Adrenal gland (tissue), 12 donors: ENCODE results near the gene CBX4. TPM values are rescaled to one million over a fixed set of nuclear protein-coding genes. Genes with fewer than 3 reads are reported as not detected.

Experiments
- DNase-seq, 7 donors: peaks; one replicate each; pipeline ENCODE4 v3.0.0-alpha.2; 2019 to 2020
- H3K27ac ChIP-seq, 5 donors: fragments of 200-600 bp; sonication (generic) in 4 of 5; 1 replicate in 3 of 5; 2 replicates in 2 of 5; pipeline versions ENCODE4 v1.5.1 to v1.8.0; 2016 to 2020; ENCODE audit warnings: mild to moderate bottlenecking in 1 of 5
- H3K27me3 ChIP-seq: fragments of 200-600 bp; 2 replicates; pipeline ENCODE4 v1.8.0; 2021
- H3K36me3 ChIP-seq, 2 donors: fragments of 200-600 bp; replicated peaks in 1 of 2; 1 replicate in 1 of 2; 2 replicates in 1 of 2; pipeline versions ENCODE4 v1.5.1 to v1.8.0; 2018 to 2022
- H3K4me1 ChIP-seq, 2 donors: fragments of 200-600 bp; replicated peaks in 1 of 2; 1 replicate in 1 of 2; 2 replicates in 1 of 2; pipeline versions ENCODE4 v1.5.1 to v1.8.0; 2018 to 2021
- H3K4me3 ChIP-seq, 4 donors: fragments of 200-600 bp; sonication (generic) in 3 of 4; one replicate each; pipeline ENCODE4 v1.5.1; 2016 to 2018
- H3K9me3 ChIP-seq, 3 donors: fragments of 200-600 bp; sonication (generic) in 1 of 3; replicated peaks in 1 of 3; 1 replicate in 2 of 3; 2 replicates in 1 of 3; pipeline versions ENCODE4 v1.5.1 to v1.8.0; 2016 to 2021
- POLR2A ChIP-seq, 2 donors: fragments of 450-650 bp; IDR thresholded peaks; one replicate each; pipeline ENCODE4 v1.6.1; 2017; ENCODE audit warnings: antibody characterized with exemption in 2 of 2, mild to moderate bottlenecking in 2 of 2, moderate library complexity in 1 of 2
- WGBS, 4 donors: extraction: QIAGEN DNeasy Blood & Tissue Kit in 2 of 4; methylation state at CpG; one replicate each; pipeline versions ENCODE4 v1.1.5 to v1.1.7; 2013 to 2017; 5-methylcytosine and 5-hydroxymethylcytosine counted together
- intact Hi-C, 2 donors: fragments of 100-400 bp; cut with DNase I; formaldehyde crosslinking; loops; one replicate each; pipeline versions ENCODE4 v1.14.1 to v1.15.0; 2022 to 2023
- polyA plus RNA-seq, 3 donors: library from polyadenylated mRNA; stranded (reverse); fragments of 200-250 nt in 2 of 3; fragments of 350-450 nt in 1 of 3; fragmentation: Illumina TruSeq in 1 of 3; extraction: RNeasy Lipid Tissue Mini Kit (QIAGEN cat#74804) in 1 of 3; gene quantifications; one replicate each; pipeline ENCODE4 v1.2.3, GENCODE V29; 2013 to 2014
- total RNA-seq, 9 donors: library from RNA; depleted of rRNA in 4 of 9; stranded (reverse); fragments of >200 nt in 4 of 9; fragments of 120-200 nt in 1 of 9; fragmentation: NEBNext Ultra II Directional in 1 of 9; extraction: Animal tissue kit (Norgen Biotek cat#: 25700) in 1 of 9; gene quantifications; one replicate each; pipeline versions ENCODE4 v1.1.0 to v1.2.4, GENCODE V29; 2013 to 2023
- TF ChIP-seq, protein P1 (sequence below), 6 experiments: fragments of 450-650 bp in 4 of 6; fragments of 200-600 bp in 2 of 6; sonication (generic) in 1 of 6; IDR thresholded peaks; 1 replicate in 5 of 6; 2 replicates in 1 of 6; pipeline versions ENCODE4 v1.5.1 to v1.8.0; 2016 to 2021; ENCODE audit warnings: antibody characterized with exemption in 6 of 6, mild to moderate bottlenecking in 2 of 6, moderate library complexity in 1 of 6
- donor health status: healthy with polysubstance abuse.
- donor health status: Bipolar disorder and iron deficiency.
- donor health status: DM: yes; HTN: yes; CAD: no.
- donor health status: DM: no; HTN: no; CAD: no.
- donor health status: DM: no; HTN: no; CAD: no.
- donor health status: DM: yes; HTN: yes; CAD: no.

The CBX4 gene
- total and polyA plus RNA-seq, 12 donors, result 5.4 to 39.3 (median 17.0) TPM

DNA sequence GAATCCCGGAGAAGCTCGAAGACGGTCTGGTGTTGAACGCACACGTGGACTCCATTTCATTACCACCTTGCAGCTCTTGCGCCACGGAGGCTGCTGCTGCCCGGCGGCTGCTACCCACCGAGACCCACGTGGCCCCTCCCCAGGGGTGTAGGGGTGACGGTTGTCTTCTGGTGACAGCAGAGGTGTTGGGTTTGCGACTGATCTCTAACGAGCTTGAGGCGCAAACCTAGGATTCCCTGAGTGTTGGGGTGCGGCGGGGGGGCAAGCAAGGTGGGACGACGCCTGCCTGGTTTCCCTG is 1.7 kb upstream of the CBX4 start:
- Histone ChIP-seq H3K4me3 (no peak overlapping the region), H3K9me3 (no peaks in the 10 kb centered on the region), H3K36me3 (no peaks in the 10 kb centered on the region), H3K27me3 (peaks cover 34% of the 10 kb centered on the region), H3K4me1 (peaks cover 47 to 71% of the 10 kb centered on the region in 2 donors), H3K27ac (no peak overlapping the region)
- 1 to 15% (median 5%) methylated on average over 8 to 19 of the region's 19 CpGs for WGBS, 4 donors
- DNase-seq, result no peak
- intact Hi-C loops, result loop anchor here (2.0 to 10.0 kb wide), 4 partner anchors 42 to 151 kb away; no protein-coding TSS in a partner anchor
- TF ChIP-seq, protein P1, sequence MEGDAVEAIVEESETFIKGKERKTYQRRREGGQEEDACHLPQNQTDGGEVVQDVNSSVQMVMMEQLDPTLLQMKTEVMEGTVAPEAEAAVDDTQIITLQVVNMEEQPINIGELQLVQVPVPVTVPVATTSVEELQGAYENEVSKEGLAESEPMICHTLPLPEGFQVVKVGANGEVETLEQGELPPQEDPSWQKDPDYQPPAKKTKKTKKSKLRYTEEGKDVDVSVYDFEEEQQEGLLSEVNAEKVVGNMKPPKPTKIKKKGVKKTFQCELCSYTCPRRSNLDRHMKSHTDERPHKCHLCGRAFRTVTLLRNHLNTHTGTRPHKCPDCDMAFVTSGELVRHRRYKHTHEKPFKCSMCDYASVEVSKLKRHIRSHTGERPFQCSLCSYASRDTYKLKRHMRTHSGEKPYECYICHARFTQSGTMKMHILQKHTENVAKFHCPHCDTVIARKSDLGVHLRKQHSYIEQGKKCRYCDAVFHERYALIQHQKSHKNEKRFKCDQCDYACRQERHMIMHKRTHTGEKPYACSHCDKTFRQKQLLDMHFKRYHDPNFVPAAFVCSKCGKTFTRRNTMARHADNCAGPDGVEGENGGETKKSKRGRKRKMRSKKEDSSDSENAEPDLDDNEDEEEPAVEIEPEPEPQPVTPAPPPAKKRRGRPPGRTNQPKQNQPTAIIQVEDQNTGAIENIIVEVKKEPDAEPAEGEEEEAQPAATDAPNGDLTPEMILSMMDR (IDR thresholded peaks at IDR 0.05), result no peak
- no peak for TF ChIP-seq POLR2A (IDR thresholded peaks at IDR 0.05)

DNA sequence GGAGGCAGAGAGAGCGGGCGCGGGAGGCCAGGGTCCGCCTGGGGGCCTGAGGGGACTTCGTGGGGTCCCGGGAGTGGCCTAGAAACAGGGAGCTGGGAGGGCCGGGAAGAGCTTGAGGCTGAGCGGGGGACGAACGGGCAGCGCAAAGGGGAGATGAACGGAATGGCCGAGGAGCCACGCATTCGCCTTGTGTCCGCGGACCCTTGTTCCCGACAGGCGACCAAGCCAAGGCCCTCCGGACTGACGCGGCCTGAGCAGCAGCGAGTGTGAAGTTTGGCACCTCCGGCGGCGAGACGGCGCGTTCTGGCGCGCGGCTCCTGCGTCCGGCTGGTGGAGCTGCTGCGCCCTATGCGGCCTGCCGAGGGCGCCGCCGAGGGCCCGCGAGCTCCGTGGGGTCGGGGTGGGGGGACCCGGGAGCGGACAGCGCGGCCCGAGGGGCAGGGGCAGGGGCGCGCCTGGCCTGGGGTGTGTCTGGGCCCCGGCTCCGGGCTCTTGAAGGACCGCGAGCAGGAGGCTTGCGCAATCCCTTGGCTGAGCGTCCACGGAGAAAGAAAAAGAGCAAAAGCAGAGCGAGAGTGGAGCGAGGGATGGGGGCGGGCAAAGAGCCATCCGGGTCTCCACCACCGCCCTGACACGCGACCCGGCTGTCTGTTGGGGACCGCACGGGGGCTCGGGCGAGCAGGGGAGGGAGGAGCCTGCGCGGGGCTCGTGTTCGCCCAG is 1.2 kb upstream of the CBX4 start:
- intact Hi-C loops, result loop anchor here (2.0 to 10.0 kb wide), 4 partner anchors 42 to 152 kb away; no protein-coding TSS in a partner anchor
- Histone ChIP-seq H3K4me3 (peak overlapping the region in 1 of 4 donors; percentile 1), H3K27me3 (peaks cover 34% of the 10 kb centered on the region), H3K4me1 (peaks cover 46 to 72% of the 10 kb centered on the region in 2 donors), H3K36me3 (no peaks in the 10 kb centered on the region), H3K9me3 (no peaks in the 10 kb centered on the region), H3K27ac (peak overlapping the region in 1 of 5 donors; percentile 83)
- TF ChIP-seq POLR2A (IDR thresholded peaks at IDR 0.05), result no peak
- TF ChIP-seq, protein P1 (IDR thresholded peaks at IDR 0.05), result peak in 1 of 6 experiments; percentile 26
- WGBS, 4 donors, result 1 to 4% (median 2%) methylated on average over 17 to 74 of the region's 74 CpGs
- peak; percentile 47 to 78 (median 71) for DNase-seq

DNA sequence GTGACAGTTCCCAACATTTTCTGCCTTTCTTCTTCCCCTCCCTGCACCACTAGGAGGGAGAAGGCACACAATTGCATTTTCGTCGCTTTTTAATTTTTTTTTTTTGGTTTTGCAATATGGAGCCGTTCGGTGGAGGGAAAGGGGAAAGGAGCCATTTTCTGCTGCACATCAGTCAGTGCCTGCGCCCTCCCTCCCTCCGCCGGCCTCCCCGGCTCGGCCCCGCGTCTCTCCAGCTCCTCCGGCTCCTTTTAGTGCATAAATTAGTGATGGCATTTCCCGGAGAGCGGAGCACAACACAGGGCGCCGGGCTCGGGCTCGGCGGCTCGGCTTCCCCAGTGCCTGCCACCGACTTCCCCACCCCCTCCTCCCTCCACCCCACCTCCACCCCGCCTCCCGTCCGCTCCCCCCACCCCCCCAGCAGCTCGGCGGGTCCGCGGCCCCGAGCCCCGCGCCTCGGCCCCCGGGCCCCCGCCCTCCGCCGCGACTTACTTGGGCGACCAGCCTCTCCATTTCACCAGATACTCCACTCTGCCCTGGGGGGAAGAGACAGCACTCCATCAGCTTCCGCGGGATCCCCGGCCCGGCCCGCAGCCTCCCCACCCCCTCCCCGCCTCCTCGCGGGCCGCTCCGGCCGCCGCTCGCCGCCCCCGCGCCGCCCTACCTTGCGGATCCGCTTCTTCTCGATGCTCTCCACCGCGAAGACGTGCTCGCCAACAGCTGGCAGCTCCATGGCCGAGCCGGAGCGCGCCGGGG is 542 bp downstream of the CBX4 start:
- peak overlapping the region; percentile 78 to 99 (median 95) for H3K27ac ChIP-seq
- peaks cover 32 to 57% of the 10 kb centered on the region in 2 donors for H3K4me1 ChIP-seq
- H3K4me3 ChIP-seq, result peak overlapping the region; percentile 49 to 96 (median 74)
- 1 to 2% (median 1%) methylated on average over 13 to 67 of the region's 67 CpGs for WGBS, 4 donors
- peak; percentile 59 to 79 (median 65) for DNase-seq
- intact Hi-C loops, result loop anchor here in 1 of 2 donors (5.0 kb wide), 1 partner anchor 36 kb away; no protein-coding TSS in a partner anchor
- no peaks in the 10 kb centered on the region for H3K9me3 ChIP-seq
- H3K36me3 ChIP-seq, result peaks cover 0 to 15% of the 10 kb centered on the region in 2 donors
- TF ChIP-seq POLR2A (IDR thresholded peaks at IDR 0.05), result peak in 1 of 2 donors; percentile 59
- TF ChIP-seq, protein P1 (IDR thresholded peaks at IDR 0.05), result peak in 2 of 6 experiments; percentile 13 to 14
- H3K27me3 ChIP-seq, result peaks cover 34% of the 10 kb centered on the region

DNA sequence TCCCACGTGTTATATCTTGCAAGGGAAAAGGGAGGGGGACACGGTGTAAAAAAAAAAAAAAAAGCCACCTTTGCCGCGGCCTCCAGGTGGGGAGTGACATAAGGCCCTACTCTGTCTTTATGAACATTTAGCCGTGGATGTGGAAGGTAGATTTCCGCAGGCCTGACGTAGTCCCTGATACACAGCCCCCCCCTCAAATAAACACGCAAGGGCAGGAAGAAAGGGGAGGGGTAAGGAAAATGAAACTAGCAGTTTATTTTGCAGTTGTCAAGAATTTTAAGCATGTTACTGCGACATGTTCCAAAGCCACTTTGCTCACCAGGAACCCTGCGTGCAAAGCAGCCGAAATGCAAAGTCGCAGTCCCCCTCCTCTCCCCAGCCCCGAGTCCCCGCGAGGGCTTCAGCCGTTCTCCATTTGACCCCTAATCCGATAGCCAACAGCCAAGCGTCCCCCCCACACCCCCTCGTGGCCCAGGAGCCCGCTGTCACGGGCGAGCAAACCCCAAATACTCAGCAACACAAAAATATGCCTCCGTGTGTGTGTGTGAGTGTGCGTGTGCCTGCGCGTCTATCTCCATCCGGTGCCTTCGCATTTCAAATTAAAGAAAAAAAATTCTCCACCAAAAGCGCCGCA is 1.2 kb downstream of the CBX4 start:
- intact Hi-C loops, result loop anchor here in 1 of 2 donors (5.0 kb wide), 1 partner anchor 36 kb away; no protein-coding TSS in a partner anchor
- H3K4me1 ChIP-seq, result peaks cover 28 to 52% of the 10 kb centered on the region in 2 donors
- 0 to 2% (median 1%) methylated on average over 26 to 30 of the region's 30 CpGs for WGBS, 4 donors

More for the DNA sequence above, 1.2 kb downstream of the CBX4 start:
- H3K9me3 ChIP-seq, result no peaks in the 10 kb centered on the region
- H3K27me3 ChIP-seq, result peaks cover 30% of the 10 kb centered on the region
- H3K36me3 ChIP-seq, result peaks cover 0 to 22% of the 10 kb centered on the region in 2 donors
- TF ChIP-seq, protein P1 (IDR thresholded peaks at IDR 0.05), result no peak
- peak in 1 of 2 donors; percentile 28 for TF ChIP-seq POLR2A (IDR thresholded peaks at IDR 0.05)
- H3K4me3 ChIP-seq, result peak overlapping the region; percentile 49 to 96 (median 74)
- H3K27ac ChIP-seq, result peak overlapping the region; percentile 78 to 99 (median 95)
- DNase-seq, result peak in 5 of 7 donors; percentile 35 to 64 (median 45)
